ENCODE measurements around the gene TAF5L. TPM values are rescaled to one million over a fixed set of nuclear protein-coding genes. Genes with fewer than 3 reads are reported as not detected.
"Not testable (repeated sequence)": the region's sequence is repeated elsewhere in the genome, so short reads cannot be mapped to it uniquely, and the experiment has no call there.

Gene TAF5L
- total and polyA plus RNA-seq, 4 experiments from 2014 or later: 4.3 to 21.3 (median 13.9) TPM

DNA sequence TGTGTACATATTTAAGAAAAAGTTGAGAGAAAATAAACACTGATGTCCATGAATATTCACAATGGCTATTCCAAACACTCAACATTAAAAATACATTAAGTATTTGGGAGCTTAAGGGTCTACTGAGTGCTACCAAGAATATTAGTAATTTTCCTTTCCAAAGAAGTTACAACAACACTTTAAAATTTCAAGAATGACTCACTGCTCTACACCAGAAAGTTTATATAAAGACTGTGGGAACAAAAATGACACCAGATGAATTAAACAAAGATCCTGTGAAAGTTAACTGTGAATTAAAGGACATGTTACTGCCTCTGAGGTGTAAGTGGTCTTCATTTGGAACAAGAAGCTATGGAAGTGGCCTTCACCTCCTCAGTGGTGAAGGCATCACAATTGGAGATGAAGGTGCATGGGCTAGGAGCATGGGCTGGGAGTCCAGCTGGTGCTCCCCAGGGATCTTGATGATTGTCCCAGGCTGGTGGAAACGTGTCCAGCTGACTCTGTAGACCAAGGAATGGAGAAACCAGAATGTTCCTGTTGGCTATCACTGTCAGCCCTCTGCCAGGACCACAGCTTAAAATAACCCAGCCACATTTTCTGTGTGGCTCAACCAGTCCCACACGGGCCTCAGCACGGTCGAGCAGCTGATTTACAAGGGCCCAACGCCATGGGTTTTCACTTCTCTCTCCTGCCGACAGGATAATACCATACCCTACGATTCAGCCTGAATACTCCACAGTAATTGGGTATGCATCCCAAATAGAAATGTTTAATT is 28.8 kb downstream of the TAF5L start:
- Histone ChIP-seq H3K4me3 (ENCODE audit: low read length in 2 of 2) (no peak overlapping the region), H3K27me3 (ENCODE audit: insufficient read depth, low read length) (no peaks in the 10 kb centered on the region), H3K9me3 (ENCODE audit: control insufficient read depth in 1 of 2, low read length in 2 of 2) (no peaks in the 10 kb centered on the region), H3K36me3 (ENCODE audit: insufficient read depth, low read length) (peaks cover 27% of the 10 kb centered on the region), H3K4me1 (ENCODE audit: insufficient read depth, low read length) (no peaks in the 10 kb centered on the region), H3K27ac (ENCODE audit: low read depth, low read length) (no peak overlapping the region)
- DNase-seq: no peak
- Mint-ChIP-seq H3K36me3 (peaks cover 53 to 69% of the 10 kb centered on the region in 2 donors), H3K27me3 (no peaks in the 10 kb centered on the region), H3K9me3 (no peaks in the 10 kb centered on the region), H3K4me3 (no peak overlapping the region), H3K27ac (no peak overlapping the region), H3K4me1 (peaks cover 0 to 9% (median 4%) of the 10 kb centered on the region in 4 donors)
- POLR2A ChIA-PET (ENCODE audit: partially characterized antibody): interaction anchor here (0.8 kb wide), 1 partner anchor 27 kb away, joined by 3 read pairs; no protein-coding TSS in a partner anchor
- CTCF ChIA-PET (ENCODE audit: partially characterized antibody): no interaction called here
- intact Hi-C loops (cut with micrococcal nuclease): no loop called here

DNA sequence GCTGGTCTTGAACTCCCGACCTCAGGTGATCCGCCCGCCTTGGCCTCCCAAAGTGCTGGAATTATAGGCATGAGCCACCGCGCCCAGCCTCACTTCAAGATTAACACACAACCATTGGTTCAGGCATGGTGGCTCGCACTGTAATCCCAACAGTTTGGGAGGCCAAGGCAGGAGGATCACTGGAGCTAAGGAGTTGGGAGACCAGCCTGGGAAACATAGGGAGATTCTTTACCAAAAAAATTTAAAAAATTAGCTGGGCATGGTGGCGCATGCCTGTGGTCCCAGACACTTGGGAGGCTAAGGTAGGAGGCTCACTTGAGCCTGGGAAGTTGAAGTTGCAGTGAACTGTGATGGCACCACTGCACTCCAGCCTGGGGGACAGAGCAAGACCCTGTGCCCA is 30.0 kb downstream of the TAF5L start:
- H3K27me3 ChIP-seq (ENCODE audit: insufficient read depth, low read length); H3K4me3 ChIP-seq (ENCODE audit: low read length in 2 of 2); DNase-seq; H3K4me1 ChIP-seq (ENCODE audit: insufficient read depth, low read length); H3K9me3 Mint-ChIP-seq; CTCF ChIA-PET (ENCODE audit: partially characterized antibody); intact Hi-C loops (cut with micrococcal nuclease); H3K4me1 Mint-ChIP-seq; H3K27me3 Mint-ChIP-seq; H3K9me3 ChIP-seq (ENCODE audit: control insufficient read depth in 1 of 2, low read length in 2 of 2); H3K27ac Mint-ChIP-seq; H3K27ac ChIP-seq (ENCODE audit: low read depth, low read length); H3K4me3 Mint-ChIP-seq: not testable (repeated sequence)
- peaks cover 17% of the 10 kb centered on the region for H3K36me3 ChIP-seq (ENCODE audit: insufficient read depth, low read length)
- POLR2A ChIA-PET (ENCODE audit: partially characterized antibody): interaction anchor here (0.8 kb wide), 1 partner anchor 28 kb away, joined by 3 read pairs; no protein-coding TSS in a partner anchor
- H3K36me3 Mint-ChIP-seq: peaks cover 44 to 63% of the 10 kb centered on the region in 2 donors

- H3K4me1 ChIP-seq (ENCODE audit: insufficient read depth, low read length): no peaks in the 10 kb centered on the region
- no peak overlapping the region for H3K27ac Mint-ChIP-seq
- H3K27me3 Mint-ChIP-seq: no peaks in the 10 kb centered on the region
- H3K27me3 ChIP-seq (ENCODE audit: insufficient read depth, low read length): no peaks in the 10 kb centered on the region
- no peak overlapping the region for H3K27ac ChIP-seq (ENCODE audit: low read depth, low read length)
- POLR2A ChIA-PET (ENCODE audit: partially characterized antibody): no interaction called here
- no peaks in the 10 kb centered on the region for H3K9me3 ChIP-seq (ENCODE audit: control insufficient read depth in 1 of 2, low read length in 2 of 2)
- DNase-seq: no peak
- H3K4me3 Mint-ChIP-seq: no peak overlapping the region
- no peaks in the 10 kb centered on the region for H3K9me3 Mint-ChIP-seq
- CTCF ChIA-PET (ENCODE audit: partially characterized antibody): no interaction called here
- peaks cover 17% of the 10 kb centered on the region for H3K36me3 ChIP-seq (ENCODE audit: insufficient read depth, low read length)
- intact Hi-C loops (cut with micrococcal nuclease): no loop called here
- H3K36me3 Mint-ChIP-seq: peaks cover 44 to 54% of the 10 kb centered on the region in 2 donors
- peaks cover 0 to 2% (median 1%) of the 10 kb centered on the region in 4 donors for H3K4me1 Mint-ChIP-seq
- no peak overlapping the region for H3K4me3 ChIP-seq (ENCODE audit: low read length in 2 of 2)
These were observed 31.5 kb downstream of the TAF5L start for GRCh38 chr1:229594227-229595008.

GRCh38 chr1:229593800-229594199 is 32.1 kb downstream of the TAF5L start:
- Mint-ChIP-seq H3K4me1 (peaks cover 0 to 1% (median 0%) of the 10 kb centered on the region in 4 donors), H3K4me3 (no peak overlapping the region), H3K36me3 (peaks cover 44 to 48% of the 10 kb centered on the region in 2 donors)

DNA sequence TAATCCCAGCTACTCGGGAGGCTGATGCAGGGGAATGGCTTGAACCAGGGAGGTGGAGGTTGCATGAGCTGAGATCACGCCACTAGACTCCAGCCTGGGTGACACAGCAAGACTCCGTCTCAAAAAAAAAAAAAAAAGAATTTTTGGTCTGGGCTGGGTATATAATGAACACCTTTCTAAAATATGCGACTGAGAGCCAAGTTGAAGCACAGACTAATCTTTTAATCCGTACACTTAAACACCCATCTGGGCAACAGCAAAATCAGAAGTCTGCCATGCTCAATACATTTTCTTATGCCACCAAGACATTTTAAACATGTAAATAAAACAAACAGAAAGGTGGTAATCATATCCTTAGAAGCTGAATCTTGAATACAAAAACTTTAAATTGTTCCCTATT is 35.8 kb downstream of the TAF5L start:
- ChIA-PET POLR2A (ENCODE audit: partially characterized antibody) (no interaction called here), CTCF (ENCODE audit: partially characterized antibody) (no interaction called here)
- Histone ChIP-seq H3K36me3 (ENCODE audit: insufficient read depth, low read length) (peaks cover 16% of the 10 kb centered on the region), H3K9me3 (ENCODE audit: control insufficient read depth in 1 of 2, low read length in 2 of 2) (no peaks in the 10 kb centered on the region), H3K27me3 (ENCODE audit: insufficient read depth, low read length) (no peaks in the 10 kb centered on the region), H3K4me3 (ENCODE audit: low read length in 2 of 2) (no peak overlapping the region), H3K4me1 (ENCODE audit: insufficient read depth, low read length) (no peaks in the 10 kb centered on the region), H3K27ac (ENCODE audit: low read depth, low read length) (no peak overlapping the region)
- intact Hi-C loops (cut with micrococcal nuclease): no loop called here
- Mint-ChIP-seq H3K27me3 (no peaks in the 10 kb centered on the region), H3K9me3 (no peaks in the 10 kb centered on the region), H3K4me1 (peaks cover 0 to 2% (median 0%) of the 10 kb centered on the region in 4 donors), H3K4me3 (no peak overlapping the region), H3K27ac (no peak overlapping the region), H3K36me3 (peaks cover 28 to 29% of the 10 kb centered on the region in 2 donors)
- DNase-seq: no peak

More at GRCh38 chr1:229593800-229594199, 32.1 kb downstream of the TAF5L start:
- no peaks in the 10 kb centered on the region for H3K27me3 Mint-ChIP-seq
- Histone ChIP-seq H3K4me1 (ENCODE audit: insufficient read depth, low read length) (no peaks in the 10 kb centered on the region), H3K4me3 (ENCODE audit: low read length in 2 of 2) (no peak overlapping the region), H3K27ac (ENCODE audit: low read depth, low read length) (no peak overlapping the region), H3K36me3 (ENCODE audit: insufficient read depth, low read length) (peaks cover 17% of the 10 kb centered on the region), H3K27me3 (ENCODE audit: insufficient read depth, low read length) (no peaks in the 10 kb centered on the region), H3K9me3 (ENCODE audit: control insufficient read depth in 1 of 2, low read length in 2 of 2) (no peaks in the 10 kb centered on the region)
- H3K9me3 Mint-ChIP-seq: no peaks in the 10 kb centered on the region
- intact Hi-C loops (cut with micrococcal nuclease): no loop called here
- ChIA-PET POLR2A (ENCODE audit: partially characterized antibody) (no interaction called here), CTCF (ENCODE audit: partially characterized antibody) (no interaction called here)
- DNase-seq: no peak
- no peak overlapping the region for H3K27ac Mint-ChIP-seq

GRCh38 chr1:229585338-229585737 is 40.6 kb downstream of the TAF5L start:
- CTCF ChIA-PET (ENCODE audit: partially characterized antibody): no interaction called here
- peaks cover 0 to 2% of the 10 kb centered on the region in 2 donors for H3K27me3 Mint-ChIP-seq
- intact Hi-C loops (cut with micrococcal nuclease): no loop called here
- Histone ChIP-seq H3K36me3 (ENCODE audit: insufficient read depth, low read length) (no peaks in the 10 kb centered on the region), H3K27ac (ENCODE audit: low read depth, low read length) (no peak overlapping the region), H3K4me1 (ENCODE audit: insufficient read depth, low read length) (no peaks in the 10 kb centered on the region), H3K9me3 (ENCODE audit: control insufficient read depth in 1 of 2, low read length in 2 of 2) (no peaks in the 10 kb centered on the region), H3K27me3 (ENCODE audit: insufficient read depth, low read length) (no peaks in the 10 kb centered on the region), H3K4me3 (ENCODE audit: low read length in 2 of 2) (no peak overlapping the region)
- H3K4me1 Mint-ChIP-seq: peaks cover 0 to 2% (median 0%) of the 10 kb centered on the region in 4 donors
- no peaks in the 10 kb centered on the region for H3K9me3 Mint-ChIP-seq
- no peaks in the 10 kb centered on the region for H3K36me3 Mint-ChIP-seq
- H3K4me3 Mint-ChIP-seq: no peak overlapping the region
- no peak overlapping the region for H3K27ac Mint-ChIP-seq
- no peak for DNase-seq
- POLR2A ChIA-PET (ENCODE audit: partially characterized antibody): no interaction called here

DNA sequence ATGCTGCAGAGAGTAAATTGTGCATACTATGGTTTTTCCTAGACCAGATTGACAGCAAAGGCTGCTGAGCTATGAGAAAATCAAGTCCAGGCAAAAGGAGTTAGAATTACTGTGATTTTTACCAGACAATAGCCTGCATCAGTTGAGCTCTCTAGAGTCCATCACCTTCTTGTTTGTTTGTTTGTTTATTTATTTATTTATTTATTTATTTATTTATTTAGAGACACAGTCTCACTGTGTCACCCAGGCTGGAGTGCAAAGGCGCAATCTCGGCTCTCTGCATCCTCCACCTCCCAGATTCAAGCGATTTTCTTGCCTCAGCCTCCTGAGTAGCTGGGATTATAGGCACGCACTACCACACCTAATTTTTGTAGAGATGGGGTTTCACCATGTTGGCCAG is 43.2 kb downstream of the TAF5L start:
- peaks cover 2% of the 10 kb centered on the region in 2 donors for H3K27me3 Mint-ChIP-seq
- H3K27ac ChIP-seq (ENCODE audit: low read depth, low read length): no peak overlapping the region
- DNase-seq: no peak
- no peak overlapping the region for H3K4me3 Mint-ChIP-seq
- POLR2A ChIA-PET (ENCODE audit: partially characterized antibody): no interaction called here
- H3K4me1 Mint-ChIP-seq: peaks cover 0 to 2% (median 0%) of the 10 kb centered on the region in 4 donors
- no peaks in the 10 kb centered on the region for H3K4me1 ChIP-seq (ENCODE audit: insufficient read depth, low read length)
- intact Hi-C loops (cut with micrococcal nuclease): no loop called here
- no peaks in the 10 kb centered on the region for H3K9me3 Mint-ChIP-seq
- H3K36me3 ChIP-seq (ENCODE audit: insufficient read depth, low read length): no peaks in the 10 kb centered on the region
- H3K36me3 Mint-ChIP-seq: no peaks in the 10 kb centered on the region
- no peaks in the 10 kb centered on the region for H3K27me3 ChIP-seq (ENCODE audit: insufficient read depth, low read length)
- H3K4me3 ChIP-seq (ENCODE audit: low read length in 2 of 2): no peak overlapping the region
- H3K9me3 ChIP-seq (ENCODE audit: control insufficient read depth in 1 of 2, low read length in 2 of 2): no peaks in the 10 kb centered on the region
- H3K27ac Mint-ChIP-seq: no peak overlapping the region
- CTCF ChIA-PET (ENCODE audit: partially characterized antibody): interaction anchor here (0.8 to 1.0 kb wide), 2 partner anchors 16 to 22 kb away, joined by 3 read pairs; no protein-coding TSS in a partner anchor
